SK-N-SH (cell line): Measurements from ENCODE around the gene PRRT1B.

Source experiments
- CHD2 ChIP-seq: fragments of 150-350 bp; IDR thresholded peaks from 2 replicates; pipeline ENCODE4 v1.6.1; 2018; ENCODE audit warnings: low read length; ENCODE audit not compliant: partially characterized antibody
- ELF1 ChIP-seq: IDR thresholded peaks from 2 replicates; pipeline ENCODE4 v1.4.0; 2012
- EZH2phosphoT487 ChIP-seq: fragments of 200-600 bp; sonication (generic); IDR thresholded peaks from 2 replicates; pipeline ENCODE4 v1.6.1; 2017; ENCODE audit warnings: low read depth, mixed run types, mild to moderate bottlenecking, antibody characterized with exemption, moderate library complexity, borderline replicate concordance
- FOXJ3 ChIP-seq: sonication (generic); formaldehyde crosslinking; IDR thresholded peaks from 2 replicates; pipeline ENCODE4 v1.5.1; 2020; ENCODE audit warnings: mild to moderate bottlenecking, missing genetic modification reagents
- GATA2 ChIP-seq: sonication (generic); formaldehyde crosslinking; IDR thresholded peaks from 2 replicates; pipeline ENCODE4 v1.5.0; 2020; ENCODE audit warnings: mild to moderate bottlenecking, missing genetic modification reagents
- POLR2AphosphoS5 ChIP-seq: IDR thresholded peaks from 2 replicates; pipeline ENCODE4 v1.6.1; 2012; ENCODE audit warnings: low read depth, low read length
- USF2 ChIP-seq: fragments of 150-350 bp; IDR thresholded peaks from 2 replicates; pipeline ENCODE4 v1.6.1; 2017; ENCODE audit warnings: antibody characterized with exemption, low read length, low read depth, borderline replicate concordance
- YY1 ChIP-seq: IDR thresholded peaks from 2 replicates; pipeline ENCODE4 v1.4.0; 2012; ENCODE audit warnings: low read depth, mild to moderate bottlenecking
- TF ChIP-seq, protein P1 (sequence below): fragments of 200-600 bp; sonication (generic); IDR thresholded peaks from 2 replicates; pipeline ENCODE4 v1.6.1; 2017; ENCODE audit warnings: antibody characterized with exemption, mild to moderate bottlenecking, moderate library complexity
- TF ChIP-seq, protein P2 (sequence below): IDR thresholded peaks from 2 replicates; pipeline ENCODE4; 2012

- TF ChIP-seq USF2 (no peak), POLR2AphosphoS5 (no peak), CHD2 (no peak), ELF1 (no peak), GATA2 (CRISPR knock-in tag) (no peak), YY1 (no peak), EZH2phosphoT487 (no peak), FOXJ3 (CRISPR knock-in tag) (no peak)
- TF ChIP-seq, protein P1, sequence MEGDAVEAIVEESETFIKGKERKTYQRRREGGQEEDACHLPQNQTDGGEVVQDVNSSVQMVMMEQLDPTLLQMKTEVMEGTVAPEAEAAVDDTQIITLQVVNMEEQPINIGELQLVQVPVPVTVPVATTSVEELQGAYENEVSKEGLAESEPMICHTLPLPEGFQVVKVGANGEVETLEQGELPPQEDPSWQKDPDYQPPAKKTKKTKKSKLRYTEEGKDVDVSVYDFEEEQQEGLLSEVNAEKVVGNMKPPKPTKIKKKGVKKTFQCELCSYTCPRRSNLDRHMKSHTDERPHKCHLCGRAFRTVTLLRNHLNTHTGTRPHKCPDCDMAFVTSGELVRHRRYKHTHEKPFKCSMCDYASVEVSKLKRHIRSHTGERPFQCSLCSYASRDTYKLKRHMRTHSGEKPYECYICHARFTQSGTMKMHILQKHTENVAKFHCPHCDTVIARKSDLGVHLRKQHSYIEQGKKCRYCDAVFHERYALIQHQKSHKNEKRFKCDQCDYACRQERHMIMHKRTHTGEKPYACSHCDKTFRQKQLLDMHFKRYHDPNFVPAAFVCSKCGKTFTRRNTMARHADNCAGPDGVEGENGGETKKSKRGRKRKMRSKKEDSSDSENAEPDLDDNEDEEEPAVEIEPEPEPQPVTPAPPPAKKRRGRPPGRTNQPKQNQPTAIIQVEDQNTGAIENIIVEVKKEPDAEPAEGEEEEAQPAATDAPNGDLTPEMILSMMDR: no peak
- TF ChIP-seq, protein P2, sequence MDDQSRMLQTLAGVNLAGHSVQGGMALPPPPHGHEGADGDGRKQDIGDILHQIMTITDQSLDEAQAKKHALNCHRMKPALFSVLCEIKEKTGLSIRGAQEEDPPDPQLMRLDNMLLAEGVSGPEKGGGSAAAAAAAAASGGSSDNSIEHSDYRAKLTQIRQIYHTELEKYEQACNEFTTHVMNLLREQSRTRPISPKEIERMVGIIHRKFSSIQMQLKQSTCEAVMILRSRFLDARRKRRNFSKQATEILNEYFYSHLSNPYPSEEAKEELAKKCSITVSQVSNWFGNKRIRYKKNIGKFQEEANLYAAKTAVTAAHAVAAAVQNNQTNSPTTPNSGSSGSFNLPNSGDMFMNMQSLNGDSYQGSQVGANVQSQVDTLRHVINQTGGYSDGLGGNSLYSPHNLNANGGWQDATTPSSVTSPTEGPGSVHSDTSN: no peak
Measured at GRCh38 chr9:131554843-131555351, 9.6 kb downstream of the PRRT1B start.
